Skeletal muscle satellite cell (primary cell): ENCODE data around the gene IKBKE. TPM values are rescaled to one million over a fixed set of nuclear protein-coding genes. Genes with fewer than 3 reads are reported as not detected.

Experiments
- H3K27me3 ChIP-seq: 2 replicates; pipeline ENCODE4 v1.7.0; 2013; ENCODE audit warnings: low read length; ENCODE audit not compliant: control insufficient read depth, insufficient read depth
- H3K36me3 ChIP-seq: 2 replicates; pipeline ENCODE4 v1.7.0; 2013; ENCODE audit warnings: mild to moderate bottlenecking, control low read depth, low read length; ENCODE audit not compliant: insufficient read depth
- H3K4me1 ChIP-seq: 2 replicates; pipeline ENCODE4 v1.7.0; 2013; ENCODE audit warnings: low read length; ENCODE audit not compliant: control insufficient read depth, insufficient read depth
- H3K4me2 ChIP-seq: 2 replicates; pipeline ENCODE4 v1.7.0; 2013; ENCODE audit warnings: mild to moderate bottlenecking, low read length
- H3K4me3 ChIP-seq: 2 replicates; pipeline ENCODE4 v1.7.0; 2013; ENCODE audit warnings: low read length
- H3K9ac ChIP-seq: 2 replicates; pipeline ENCODE4 v1.7.0; 2013; ENCODE audit warnings: mild to moderate bottlenecking, low read depth, low read length, moderate library complexity
- H3K9me3 ChIP-seq: replicated peaks from 2 replicates; pipeline ENCODE4 v1.7.0; 2013; ENCODE audit warnings: mild to moderate bottlenecking, control low read depth, low read length
- total RNA-seq: library from RNA; depleted of rRNA; stranded (reverse); fragments of >200 nt; gene quantifications from 2 replicates; pipeline ENCODE4 v1.2.3, GENCODE V29; 2012; rRNA removed

IKBKE gene
- 13.5 and 20.3 TPM in 2 replicates for total RNA-seq

DNA sequence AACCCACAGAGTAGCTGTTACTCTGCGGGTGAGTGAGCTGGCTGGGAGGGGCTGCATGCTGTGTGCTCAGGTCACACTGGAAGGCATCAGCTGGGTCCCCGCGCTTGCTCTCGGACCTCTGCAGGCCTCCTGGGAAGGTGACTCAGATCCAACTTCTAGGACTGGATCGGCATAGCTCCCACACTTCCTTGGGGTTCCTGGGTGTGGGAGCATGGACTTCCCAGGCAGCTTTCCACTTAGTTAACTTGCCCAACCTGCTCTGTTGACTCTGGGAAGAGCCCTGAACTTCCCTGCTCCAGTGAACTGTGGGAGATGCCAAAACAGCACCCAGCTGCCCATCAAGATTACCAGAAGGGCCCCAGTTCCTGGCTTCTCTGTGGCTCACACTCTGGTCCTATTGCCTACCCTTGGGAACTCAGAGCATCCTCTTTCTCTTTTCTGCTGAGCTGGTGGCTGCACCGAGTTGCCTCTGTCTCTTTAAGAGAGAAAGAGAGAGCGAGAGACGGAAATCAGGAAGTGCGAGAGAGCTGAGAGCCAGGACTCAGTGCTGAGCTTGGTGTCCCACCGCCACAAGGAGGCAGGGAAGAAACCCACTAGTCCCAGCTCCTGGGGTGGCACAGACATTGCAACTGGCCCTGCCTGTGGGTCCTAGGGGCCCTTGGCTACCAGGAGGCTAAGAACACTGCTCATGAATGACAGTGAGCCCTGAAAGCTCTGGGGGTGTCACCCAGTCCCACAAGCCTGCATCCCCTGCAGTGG, at the start of gene IKBKE:
Gene IKBKE (plus strand): TSS at position 544 of the 759 bp plus-strand sequence. CDS start 2,752 bp downstream, outside the sequence.
- Histone ChIP-seq H3K4me2 (peak within 1 kb of the TSS; percentile 97), H3K9ac (peak within 1 kb of the TSS; percentile 83), H3K36me3 (peaks cover 2% of the 10 kb centered on the region), H3K27me3 (no peaks in the 10 kb centered on the region), H3K4me3 (peak within 1 kb of the TSS; percentile 84), H3K4me1 (peaks cover 45% of the 10 kb centered on the region), H3K9me3 (no peaks in the 10 kb centered on the region)

DNA sequence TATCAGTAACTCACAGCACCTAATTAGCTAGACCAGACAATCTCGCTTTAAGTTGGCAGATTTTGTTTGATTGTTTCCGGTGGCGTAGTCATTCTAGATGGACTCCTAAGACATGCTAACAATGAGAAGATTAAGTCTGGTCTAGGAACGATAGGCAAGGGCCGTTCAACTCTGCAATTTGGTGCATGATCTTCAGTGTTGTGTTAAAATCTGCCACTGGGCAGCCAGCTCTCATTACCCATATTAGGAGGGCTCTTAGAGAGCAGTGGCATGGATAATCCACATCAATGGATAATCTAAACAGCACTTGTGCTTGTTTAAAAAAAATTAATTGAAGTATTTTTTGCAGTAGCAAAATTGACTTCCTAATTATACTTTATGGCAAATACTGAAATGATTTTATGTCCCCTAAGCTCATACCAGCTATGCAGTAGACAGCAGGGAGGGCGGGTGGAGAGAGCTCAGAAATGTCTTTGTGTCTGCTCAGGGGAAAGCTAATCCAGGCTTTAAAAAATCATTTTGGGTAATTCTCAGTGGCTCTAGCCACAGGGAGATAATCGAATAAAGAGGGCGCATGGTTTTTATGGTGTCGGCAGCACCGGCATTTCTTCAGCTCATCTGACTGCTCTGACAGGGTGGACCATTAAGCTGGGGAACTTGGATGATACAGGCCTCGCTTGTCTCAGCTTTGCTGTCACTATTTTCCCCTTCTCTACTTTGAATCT, 48.5 kb upstream of the IKBKE start:
- Histone ChIP-seq H3K4me2 (no peak overlapping the region), H3K4me3 (no peak overlapping the region), H3K9ac (no peak overlapping the region), H3K27me3 (no peaks in the 10 kb centered on the region), H3K36me3 (peaks cover 24% of the 10 kb centered on the region), H3K4me1 (peaks cover 16% of the 10 kb centered on the region), H3K9me3 (no peaks in the 10 kb centered on the region)

DNA sequence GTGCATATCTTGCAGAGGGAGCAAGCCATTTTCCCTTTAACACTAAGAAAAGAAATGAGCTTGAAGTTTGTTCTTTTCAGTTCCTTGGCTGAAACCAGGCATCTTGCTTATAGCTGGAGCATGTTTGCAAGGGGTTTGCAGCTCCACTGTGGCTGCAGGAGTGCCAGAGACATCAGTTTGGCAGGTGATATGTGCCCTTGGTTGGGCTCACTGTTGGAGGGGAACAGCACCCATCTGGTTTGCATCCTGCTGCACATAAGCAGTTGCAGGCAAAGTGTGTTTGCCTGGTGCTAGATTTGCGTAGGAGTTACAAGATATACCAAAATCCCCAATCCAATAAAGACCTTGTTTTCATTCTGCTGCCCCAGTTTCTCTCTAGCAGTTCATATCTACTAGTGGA, 47.8 kb upstream of the IKBKE start:
- peaks cover 24% of the 10 kb centered on the region for H3K36me3 ChIP-seq

DNA sequence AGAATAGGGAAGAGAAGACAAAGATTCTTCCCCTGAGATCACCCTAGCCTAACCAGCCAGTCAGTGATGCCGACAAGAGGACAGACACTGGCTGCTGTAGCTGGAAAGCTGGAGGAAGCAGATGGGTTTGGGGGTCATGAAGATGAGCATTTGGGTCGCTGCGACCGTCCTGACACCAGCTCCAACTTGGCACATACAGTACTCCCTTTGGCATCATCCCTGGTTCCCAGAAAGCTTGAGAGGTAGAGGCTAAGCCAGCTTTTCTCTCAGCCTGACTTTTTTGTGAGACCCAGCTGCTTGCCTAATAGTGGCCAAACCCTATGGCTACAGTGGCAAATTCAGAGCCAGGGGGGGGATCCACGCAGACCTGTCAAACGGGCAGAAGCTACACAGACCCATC, 43.0 kb upstream of the IKBKE start:
- no peaks in the 10 kb centered on the region for H3K9me3 ChIP-seq
- H3K36me3 ChIP-seq, result peaks cover 20% of the 10 kb centered on the region
- no peak overlapping the region for H3K4me2 ChIP-seq
- no peak overlapping the region for H3K9ac ChIP-seq
- no peaks in the 10 kb centered on the region for H3K27me3 ChIP-seq
- H3K4me3 ChIP-seq, result no peak overlapping the region
- H3K4me1 ChIP-seq, result peaks cover 21% of the 10 kb centered on the region

More for the DNA sequence above, 47.8 kb upstream of the IKBKE start:
- no peaks in the 10 kb centered on the region for H3K9me3 ChIP-seq
- peaks cover 16% of the 10 kb centered on the region for H3K4me1 ChIP-seq
- no peak overlapping the region for H3K4me2 ChIP-seq
- H3K27me3 ChIP-seq, result no peaks in the 10 kb centered on the region
- no peak overlapping the region for H3K4me3 ChIP-seq
- no peak overlapping the region for H3K9ac ChIP-seq

DNA sequence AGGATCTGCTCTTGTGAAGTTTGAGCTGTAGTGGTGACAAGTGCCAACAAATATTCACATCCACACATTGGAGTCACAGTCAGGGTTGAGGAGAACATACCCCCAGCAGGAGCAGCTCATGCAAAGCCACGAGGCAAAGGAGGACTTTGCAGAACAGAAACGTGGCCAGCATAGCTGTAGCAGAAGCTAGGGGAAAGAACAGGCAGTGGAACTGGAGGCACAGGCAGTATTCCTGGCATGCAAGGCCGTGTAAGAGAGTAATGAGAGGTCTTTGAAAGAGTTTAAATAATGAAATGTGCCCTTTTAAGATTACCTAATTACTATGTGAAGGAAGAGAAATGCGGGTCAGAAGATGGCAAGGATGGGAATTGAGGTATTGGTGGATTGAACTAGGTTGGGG, 40.9 kb upstream of the IKBKE start:
- Histone ChIP-seq H3K36me3 (peaks cover 18% of the 10 kb centered on the region), H3K27me3 (no peaks in the 10 kb centered on the region), H3K4me2 (peak overlapping the region; percentile 66), H3K9me3 (no peaks in the 10 kb centered on the region), H3K4me1 (peaks cover 21% of the 10 kb centered on the region), H3K4me3 (no peak overlapping the region), H3K9ac (no peak overlapping the region)

DNA sequence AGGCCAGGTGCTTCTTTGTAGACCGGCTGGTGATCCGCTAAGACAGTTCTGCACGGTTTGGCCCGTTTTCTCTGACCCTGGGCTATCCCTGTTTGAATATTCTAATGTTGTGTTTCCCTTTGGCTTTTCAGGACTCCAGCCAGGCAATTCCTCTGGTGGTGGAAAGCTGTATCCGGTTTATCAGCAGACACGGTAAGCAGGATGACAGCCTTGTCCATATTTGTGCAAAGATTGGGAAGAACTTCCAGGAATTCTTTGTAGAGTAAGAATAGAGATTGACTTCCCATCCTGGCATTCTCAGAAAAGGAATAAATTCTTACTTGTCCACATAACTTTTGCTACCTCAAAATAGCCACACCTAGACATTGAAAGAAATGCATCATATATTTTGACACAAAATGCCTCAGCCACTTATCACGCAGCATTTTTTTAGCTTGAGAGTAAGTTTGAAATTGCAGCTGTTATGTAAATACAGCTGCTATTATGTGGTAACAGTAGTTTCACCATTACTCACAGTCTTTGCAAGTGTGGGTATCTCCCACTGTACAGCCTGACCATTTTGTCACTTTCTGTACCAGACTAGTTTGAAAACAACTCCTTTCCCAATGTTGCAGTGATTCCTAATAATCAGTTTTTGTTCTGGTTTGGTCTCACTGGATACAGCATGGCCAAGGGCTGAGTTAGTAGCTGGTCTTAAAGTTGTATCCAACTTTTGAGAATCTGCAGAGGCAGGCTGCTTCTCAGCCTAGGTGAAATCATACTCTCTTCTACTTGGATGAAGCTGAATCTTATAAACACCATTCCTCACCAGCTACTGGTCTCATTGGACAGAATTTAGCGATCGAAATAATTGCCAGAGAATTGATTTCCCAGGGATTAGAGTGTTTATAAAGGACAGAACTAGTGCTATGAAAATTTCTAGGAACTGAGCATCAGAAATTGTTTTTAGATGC, 40.0 kb upstream of the IKBKE start:
- Histone ChIP-seq H3K9me3 (no peaks in the 10 kb centered on the region), H3K4me1 (peaks cover 21% of the 10 kb centered on the region), H3K27me3 (no peaks in the 10 kb centered on the region), H3K9ac (peak overlapping the region; percentile 49), H3K4me3 (peak overlapping the region; percentile 16), H3K36me3 (peaks cover 18% of the 10 kb centered on the region), H3K4me2 (peak overlapping the region; percentile 66)

DNA sequence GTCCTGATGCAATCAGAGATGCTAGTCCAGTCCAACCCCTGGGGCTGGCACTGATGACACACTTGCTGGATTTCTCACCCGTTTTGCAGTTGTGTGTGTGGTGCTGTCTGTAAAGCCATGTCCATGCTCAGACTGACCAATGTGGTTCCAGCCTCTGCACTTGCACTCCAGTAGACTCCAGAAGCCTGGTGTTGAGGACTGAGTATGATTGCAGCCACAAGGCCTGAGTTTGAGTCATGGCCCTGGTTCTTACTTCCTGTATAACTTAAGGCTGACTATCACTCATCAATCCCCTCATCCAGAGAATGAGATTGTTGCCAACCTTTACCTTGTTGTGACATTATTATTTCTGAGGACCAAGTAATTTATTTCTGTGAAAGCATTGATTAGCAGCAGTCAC, 34.8 kb upstream of the IKBKE start:
- Histone ChIP-seq H3K4me1 (peaks cover 5% of the 10 kb centered on the region), H3K27me3 (no peaks in the 10 kb centered on the region), H3K36me3 (peaks cover 49% of the 10 kb centered on the region), H3K9me3 (no peaks in the 10 kb centered on the region), H3K9ac (no peak overlapping the region), H3K4me2 (no peak overlapping the region), H3K4me3 (no peak overlapping the region)

DNA sequence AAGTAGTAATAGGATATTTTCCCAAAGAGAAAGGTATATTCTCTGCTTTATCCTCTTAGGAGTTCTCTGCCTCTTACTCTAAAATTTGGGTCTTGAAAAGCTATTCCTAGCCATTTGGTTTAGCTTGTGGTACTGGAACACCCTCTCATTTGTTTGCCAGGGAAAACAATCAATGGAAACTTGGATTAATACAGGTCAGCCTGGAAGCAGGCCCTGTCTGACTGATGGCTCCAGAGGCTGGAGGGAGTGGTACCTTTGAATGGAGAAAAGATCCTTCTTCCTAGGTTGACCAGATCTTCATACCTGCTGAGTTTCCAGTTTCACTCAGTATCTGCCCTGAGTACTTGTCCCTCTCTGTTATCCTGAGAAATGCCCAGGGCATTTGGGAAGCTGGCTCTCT, 31.7 kb upstream of the IKBKE start:
- Histone ChIP-seq H3K4me3 (no peak overlapping the region), H3K4me2 (no peak overlapping the region), H3K9me3 (no peaks in the 10 kb centered on the region), H3K36me3 (peaks cover 44% of the 10 kb centered on the region), H3K4me1 (peaks cover 6% of the 10 kb centered on the region), H3K9ac (no peak overlapping the region), H3K27me3 (no peaks in the 10 kb centered on the region)

DNA sequence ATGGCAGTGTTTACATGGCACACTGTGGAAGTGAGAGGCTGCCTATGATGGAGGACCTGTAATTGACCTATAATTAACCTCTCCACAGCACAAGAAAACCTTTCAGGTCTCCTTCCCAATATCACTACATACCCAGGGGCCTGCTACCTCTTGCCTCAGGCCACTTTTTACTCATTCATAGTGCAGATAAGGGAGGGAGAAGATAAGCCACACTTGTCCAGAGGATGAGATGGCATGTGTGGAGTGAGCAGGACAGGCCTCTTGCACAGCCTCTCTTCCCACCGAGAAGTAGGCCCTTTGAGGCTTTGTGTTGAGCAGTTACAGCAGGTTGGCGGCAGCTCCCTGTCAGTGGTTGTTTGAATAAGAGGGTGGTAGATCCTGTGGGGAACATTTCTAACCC, 31.1 kb upstream of the IKBKE start:
- Histone ChIP-seq H3K4me2 (no peak overlapping the region), H3K36me3 (peaks cover 44% of the 10 kb centered on the region), H3K9ac (no peak overlapping the region), H3K9me3 (no peaks in the 10 kb centered on the region), H3K4me3 (no peak overlapping the region), H3K27me3 (no peaks in the 10 kb centered on the region), H3K4me1 (peaks cover 6% of the 10 kb centered on the region)

DNA sequence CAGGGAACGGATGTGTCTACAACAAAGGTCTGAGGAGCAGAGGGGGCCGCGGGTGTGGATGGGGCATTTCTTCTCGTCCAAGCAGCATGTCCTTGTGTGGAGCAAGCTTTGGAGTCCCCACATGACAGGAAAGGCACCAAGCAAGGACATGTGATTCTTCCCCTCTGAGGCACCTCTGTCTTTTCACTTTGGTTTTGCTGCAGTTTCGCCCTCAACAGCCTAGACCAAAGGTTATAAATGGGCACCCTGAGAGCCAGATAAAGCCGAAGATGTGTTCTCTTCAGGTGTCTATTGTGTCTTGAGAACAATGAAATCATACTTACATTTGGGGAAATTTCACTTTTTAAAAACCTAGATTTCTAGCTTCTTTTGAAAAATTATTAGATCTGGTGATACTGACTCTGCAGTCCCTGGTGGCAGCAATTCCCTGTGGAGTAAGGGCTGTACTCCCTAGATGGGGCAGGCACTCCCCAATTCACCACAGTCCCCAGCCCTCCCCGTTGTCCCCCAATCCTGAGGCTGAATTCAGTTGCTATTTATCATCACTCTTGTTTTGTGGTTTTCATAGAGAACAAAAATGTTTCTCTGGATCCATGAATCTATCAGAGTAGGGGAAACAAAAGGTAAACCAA, 28.8 kb upstream of the IKBKE start:
- Histone ChIP-seq H3K27me3 (no peaks in the 10 kb centered on the region), H3K4me3 (no peak overlapping the region), H3K4me1 (peaks cover 14% of the 10 kb centered on the region), H3K36me3 (peaks cover 58% of the 10 kb centered on the region), H3K9me3 (no peaks in the 10 kb centered on the region), H3K9ac (no peak overlapping the region), H3K4me2 (no peak overlapping the region)

DNA sequence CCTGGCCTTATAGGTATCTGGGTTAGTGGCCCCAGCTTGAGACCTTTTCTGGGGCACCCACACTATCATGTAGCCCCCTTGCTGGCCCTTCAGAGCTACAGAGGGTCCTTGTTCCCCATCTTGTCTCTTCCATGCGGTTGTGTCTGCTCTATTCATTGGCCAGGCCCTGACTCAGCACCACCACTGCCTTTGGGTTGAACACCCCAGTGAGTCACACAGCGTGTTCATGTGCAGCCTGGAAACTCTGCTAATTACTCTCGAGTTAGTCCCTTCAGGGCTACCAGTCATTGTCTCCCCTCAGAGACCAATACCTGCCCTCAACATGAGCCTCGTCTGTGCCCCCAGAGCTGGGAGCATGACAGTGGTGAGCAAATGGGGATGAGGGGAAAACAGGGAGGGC, 28.2 kb upstream of the IKBKE start:
- Histone ChIP-seq H3K4me2 (no peak overlapping the region), H3K36me3 (peaks cover 58% of the 10 kb centered on the region), H3K9me3 (no peaks in the 10 kb centered on the region), H3K27me3 (no peaks in the 10 kb centered on the region), H3K4me3 (no peak overlapping the region), H3K4me1 (peaks cover 14% of the 10 kb centered on the region), H3K9ac (no peak overlapping the region)
